Dermis microvascular lymphatic vessel endothelial cell (primary cell): ENCODE measurements around the gene SLC6A9. TPM values are rescaled to one million over a fixed set of nuclear protein-coding genes. Genes with fewer than 3 reads are reported as not detected.

ENCODE experiments used
- DNase-seq, 2 donors: peaks; one replicate each; pipeline versions ENCODE4 v3.0.0 to v3.0.0-alpha.2; 2010; ENCODE audit warnings: low read depth in 2 of 2
- total RNA-seq: library from RNA; depleted of rRNA; stranded (reverse); fragments of >200 nt; gene quantifications from 2 replicates; pipeline ENCODE4 v1.2.1, GENCODE V29; 2014

Gene SLC6A9
- total RNA-seq, 1 donor from 2014 or later: 0.13 TPM

DNA sequence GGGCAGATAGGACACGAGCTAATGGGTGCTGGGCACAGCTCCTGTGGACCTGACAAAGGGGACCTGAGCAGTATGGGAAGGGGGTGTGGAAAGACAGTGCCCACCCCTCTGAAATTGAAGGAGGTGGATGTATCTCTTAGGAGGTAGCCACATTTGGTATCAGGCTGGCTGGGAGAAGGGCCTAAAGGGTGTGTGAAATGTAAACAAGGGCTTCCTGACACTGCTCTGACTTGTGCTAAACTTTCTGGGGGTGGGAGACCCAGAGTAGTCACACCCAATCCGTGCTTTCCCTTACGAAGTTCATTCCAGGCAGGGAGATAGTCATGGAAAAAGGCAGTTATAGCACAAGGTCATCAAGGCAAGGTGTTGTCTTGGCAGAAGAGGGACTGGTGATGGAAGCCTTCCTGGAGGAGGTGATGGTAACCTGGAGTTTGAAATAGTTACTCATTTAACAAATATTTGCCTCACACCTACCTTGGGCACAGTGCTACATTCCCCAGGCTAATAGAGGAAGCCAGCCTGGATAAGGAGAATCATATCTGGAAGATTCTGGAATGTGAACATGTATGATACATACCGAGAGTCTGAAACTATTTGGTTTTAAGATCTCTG is 45.2 kb downstream of the SLC6A9 start:
- DNase-seq: no peak

DNA sequence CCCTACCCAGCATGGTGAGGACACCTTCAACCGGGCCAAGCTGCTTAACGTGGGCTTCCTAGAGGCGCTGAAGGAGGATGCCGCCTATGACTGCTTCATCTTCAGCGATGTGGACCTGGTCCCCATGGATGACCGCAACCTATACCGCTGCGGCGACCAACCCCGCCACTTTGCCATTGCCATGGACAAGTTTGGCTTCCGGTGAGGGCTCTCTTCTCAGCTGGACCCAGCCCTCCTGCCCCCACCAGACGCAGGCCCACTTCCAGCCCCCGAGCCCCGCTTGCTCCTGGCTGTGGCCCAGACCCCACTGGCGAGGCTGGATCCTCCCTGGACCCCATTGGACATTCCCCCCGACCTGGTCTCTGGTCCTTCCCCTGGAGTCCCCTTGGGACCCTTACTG is 46.4 kb downstream of the SLC6A9 start:
- DNase-seq: no peak

- no peak for DNase-seq
Observed at GRCh38 chr1:43983253-43983899, 47.9 kb downstream of the SLC6A9 start.

DNA sequence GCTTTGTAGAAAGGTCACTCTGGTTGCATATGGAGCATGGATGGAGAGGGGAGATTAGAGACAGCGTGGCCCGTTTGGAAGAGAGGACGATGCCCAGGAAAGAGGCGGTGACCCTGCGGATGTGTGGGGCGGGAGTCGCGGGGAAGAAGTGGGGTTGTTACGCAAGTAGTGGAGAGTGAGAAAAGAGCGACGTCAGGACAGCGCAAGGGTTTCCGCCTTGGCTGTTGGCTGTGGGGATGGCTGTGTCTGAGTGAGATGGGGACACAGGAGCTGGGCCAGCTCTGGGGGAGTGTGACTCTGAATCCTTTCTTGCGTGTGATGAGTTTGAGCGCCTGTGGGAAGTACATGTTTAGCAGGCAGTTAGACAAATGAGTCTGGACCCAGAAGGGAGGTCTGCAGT is 48.5 kb downstream of the SLC6A9 start:
- DNase-seq: no peak

DNA sequence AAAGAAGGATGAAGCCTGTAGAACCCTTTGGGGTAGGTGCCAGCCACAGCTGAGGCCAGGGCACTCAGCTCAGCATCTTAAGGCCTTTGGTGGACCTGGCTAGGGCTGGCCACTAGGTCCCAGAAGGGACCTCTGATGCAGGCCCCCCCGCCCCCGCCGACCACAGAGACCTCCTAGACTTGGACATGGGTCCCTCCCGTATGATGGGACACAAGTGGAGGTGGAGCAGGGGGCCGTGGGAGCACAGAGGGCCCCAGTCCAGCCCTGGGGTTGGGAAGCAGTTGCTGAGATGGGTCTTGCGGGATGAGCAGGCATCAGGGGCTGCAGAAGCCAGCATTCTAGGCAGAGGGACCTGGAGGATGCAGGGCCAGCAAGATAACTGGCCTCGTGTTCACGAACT is 49.0 kb downstream of the SLC6A9 start:
- DNase-seq: no peak

DNA sequence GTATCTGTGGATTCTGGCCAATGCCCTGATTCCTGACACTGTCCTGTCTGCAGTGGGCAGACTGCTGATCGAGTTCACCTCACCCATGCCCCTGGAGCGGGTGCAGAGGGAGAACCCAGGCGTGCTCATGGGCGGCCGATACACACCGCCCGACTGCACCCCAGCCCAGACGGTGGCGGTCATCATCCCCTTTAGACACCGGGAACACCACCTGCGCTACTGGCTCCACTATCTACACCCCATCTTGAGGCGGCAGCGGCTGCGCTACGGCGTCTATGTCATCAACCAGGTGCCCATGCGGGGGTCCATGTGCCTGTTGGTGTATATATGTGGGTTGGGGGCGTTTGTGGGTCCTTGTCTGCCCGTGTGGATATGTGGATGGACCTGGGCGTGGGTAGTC is 49.6 kb downstream of the SLC6A9 start:
- no peak for DNase-seq

DNA sequence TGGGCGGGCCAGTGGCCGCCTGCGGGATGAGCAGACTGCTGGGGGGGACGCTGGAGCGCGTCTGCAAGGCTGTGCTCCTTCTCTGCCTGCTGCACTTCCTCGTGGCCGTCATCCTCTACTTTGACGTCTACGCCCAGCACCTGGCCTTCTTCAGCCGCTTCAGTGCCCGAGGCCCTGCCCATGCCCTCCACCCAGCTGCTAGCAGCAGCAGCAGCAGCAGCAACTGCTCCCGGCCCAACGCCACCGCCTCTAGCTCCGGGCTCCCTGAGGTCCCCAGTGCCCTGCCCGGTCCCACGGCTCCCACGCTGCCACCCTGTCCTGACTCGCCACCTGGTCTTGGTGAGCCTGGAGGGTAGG is 50.1 kb downstream of the SLC6A9 start:
- no peak for DNase-seq

DNA sequence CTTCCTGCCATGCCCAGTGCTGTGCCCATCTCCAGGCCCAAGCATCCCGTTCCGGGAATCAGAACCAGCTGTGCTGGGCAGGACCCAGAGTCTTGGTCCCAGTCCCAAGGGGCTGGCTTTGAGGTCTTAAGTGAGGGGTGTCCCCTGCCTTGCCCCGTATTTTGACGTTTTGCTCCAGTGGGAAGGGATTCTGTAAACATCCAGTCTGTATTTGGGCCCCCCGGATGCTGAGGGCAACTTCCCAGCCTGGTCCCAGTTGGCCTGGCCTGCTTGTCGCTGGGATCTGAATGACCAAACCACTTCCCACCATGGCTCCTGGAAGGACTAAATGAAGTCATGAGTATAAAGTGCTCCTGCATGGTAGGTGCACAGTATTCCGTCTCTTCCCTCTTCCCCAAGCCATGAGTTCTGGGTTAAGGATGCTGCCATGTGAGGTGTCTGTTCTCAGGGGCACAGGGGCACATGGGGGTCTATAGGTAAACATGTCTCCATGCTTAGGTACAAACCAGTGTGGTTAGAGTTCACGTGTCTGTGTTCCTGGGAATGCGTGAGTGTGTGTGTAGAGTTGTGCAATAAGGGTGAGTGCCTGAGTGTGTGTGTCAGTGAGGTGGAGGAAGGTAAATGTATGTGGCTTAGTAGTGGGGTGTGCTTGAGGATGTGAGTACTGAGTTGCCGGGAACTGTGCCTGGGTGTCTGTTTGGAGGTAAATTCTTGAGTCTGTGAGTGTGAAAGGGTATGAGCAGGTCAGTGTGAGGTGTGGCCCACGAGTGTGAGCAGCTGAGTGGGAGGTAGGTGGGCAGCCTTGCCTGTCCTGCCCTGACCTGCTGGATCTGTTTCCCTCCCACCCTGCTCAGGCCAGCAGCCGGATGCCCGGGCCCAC is 50.8 kb downstream of the SLC6A9 start:
- DNase-seq: no peak

DNA sequence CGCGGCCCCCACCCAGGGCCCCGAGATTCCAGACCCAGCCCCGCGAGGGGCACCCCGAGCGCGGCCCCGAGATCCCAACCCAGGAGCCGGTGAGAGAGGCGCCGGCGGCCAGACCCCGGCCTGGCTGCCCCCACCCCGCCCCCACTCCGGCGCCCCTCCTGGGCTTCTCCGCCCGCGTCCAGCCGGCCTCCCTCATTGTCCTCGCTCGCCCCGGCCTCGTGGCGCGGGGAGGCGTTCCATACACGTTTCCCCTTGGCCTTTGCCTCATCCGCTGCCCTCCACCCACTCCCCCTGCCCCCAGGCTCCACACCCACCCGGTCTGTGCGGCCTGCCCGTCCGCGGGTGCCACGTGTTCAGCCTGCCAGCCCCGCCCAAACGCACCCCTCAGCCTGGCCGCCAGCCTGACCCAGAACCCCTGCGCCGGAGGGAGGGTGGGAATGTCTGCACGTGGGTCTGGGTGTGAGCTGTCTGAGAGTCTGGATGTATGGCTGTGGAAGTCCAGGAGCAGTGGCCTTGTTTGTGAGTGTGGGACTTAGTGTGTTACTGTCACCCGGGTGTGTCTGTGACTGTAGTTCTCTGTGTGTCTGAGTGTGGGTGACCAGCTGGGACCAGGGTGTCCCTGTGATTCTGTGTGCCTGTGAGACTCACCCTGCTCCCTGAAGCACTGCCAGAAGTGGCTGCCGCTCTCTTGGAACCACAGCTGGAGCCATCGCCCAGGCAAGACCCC is 51.6 kb downstream of the SLC6A9 start:
- peak in 1 of 2 donors; percentile 66 for DNase-seq

GRCh38 chr1:43979261-43979527 is 52.1 kb downstream of the SLC6A9 start:
- DNase-seq: no peak

- peak in 1 of 2 donors; percentile 46 for DNase-seq
Observed at GRCh38 chr1:43978551-43979260, 52.6 kb downstream of the SLC6A9 start, which contains the start of gene B4GALT2. Gene B4GALT2 (plus strand): TSS chr1:43979210. CDS start chr1:43981161, 1,951 bp downstream.

- no peak for DNase-seq
Observed at GRCh38 chr1:43978264-43978550, 53.1 kb downstream of the SLC6A9 start.

GRCh38 chr1:43977376-43978263 is 53.6 kb downstream of the SLC6A9 start:
- DNase-seq: no peak

- DNase-seq: no peak
Observed at GRCh38 chr1:43976890-43977289, 54.4 kb downstream of the SLC6A9 start.

DNA sequence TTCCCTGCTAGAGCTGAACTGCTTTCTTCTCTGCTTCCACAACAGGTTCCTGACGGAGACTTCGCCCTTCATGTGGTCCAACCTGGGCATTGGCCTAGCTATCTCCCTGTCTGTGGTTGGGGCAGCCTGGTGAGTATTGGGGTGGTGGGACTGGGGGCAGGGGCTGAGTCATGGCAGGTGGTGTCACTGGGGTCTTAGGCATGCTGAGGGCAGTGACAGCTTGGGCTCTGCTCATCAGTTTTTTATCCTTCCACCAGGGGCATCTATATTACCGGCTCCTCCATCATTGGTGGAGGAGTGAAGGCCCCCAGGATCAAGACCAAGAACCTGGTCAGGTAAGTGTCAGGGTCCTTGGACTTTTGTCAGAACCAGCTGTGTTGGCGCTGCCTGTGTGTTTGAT is 55.2 kb downstream of the SLC6A9 start:
- DNase-seq: no peak

DNA sequence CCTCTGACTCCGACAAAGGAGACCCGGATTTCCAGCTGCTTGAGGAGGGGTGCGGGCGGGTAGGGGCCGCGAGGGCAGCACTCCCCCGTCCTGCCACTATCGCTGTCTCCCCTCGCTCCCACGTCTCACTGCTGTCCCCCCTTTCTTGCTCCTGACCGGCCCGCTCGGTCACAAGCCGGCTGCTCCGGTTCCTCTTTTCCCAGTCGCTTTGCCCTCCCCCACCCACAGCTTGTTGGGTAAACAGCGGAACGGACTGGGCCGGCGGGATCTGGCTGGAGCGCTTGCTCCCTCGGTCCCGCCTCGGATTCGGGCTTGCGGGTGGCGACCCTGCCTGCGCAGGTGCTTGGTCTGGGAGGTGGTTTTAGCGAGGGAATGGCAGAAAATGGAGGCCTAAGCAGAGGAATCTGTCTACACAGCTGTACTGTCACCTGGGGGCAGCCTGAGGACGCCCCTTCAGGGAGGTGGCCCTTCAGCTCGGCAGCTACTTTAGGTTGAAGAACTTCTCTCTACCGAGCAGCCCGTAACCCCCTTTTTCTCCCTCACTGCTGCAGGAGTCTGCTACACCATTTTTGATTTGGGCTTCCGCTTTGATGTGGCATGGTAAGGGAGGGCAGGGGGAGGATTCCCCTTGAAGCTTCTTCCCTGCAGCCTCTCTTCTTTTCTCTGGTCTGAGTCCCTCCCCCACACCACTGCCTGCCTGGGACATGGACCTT is 55.9 kb downstream of the SLC6A9 start:
- peak in 1 of 2 donors; percentile 33 for DNase-seq

- peak; percentile 78 to 94 for DNase-seq
Observed at GRCh38 chr1:43974443-43975248, 56.6 kb downstream of the SLC6A9 start, which contains the start of gene ATP6V0B. Gene ATP6V0B (plus strand): TSS chr1:43974960. CDS start chr1:43975041, 81 bp downstream.

DNA sequence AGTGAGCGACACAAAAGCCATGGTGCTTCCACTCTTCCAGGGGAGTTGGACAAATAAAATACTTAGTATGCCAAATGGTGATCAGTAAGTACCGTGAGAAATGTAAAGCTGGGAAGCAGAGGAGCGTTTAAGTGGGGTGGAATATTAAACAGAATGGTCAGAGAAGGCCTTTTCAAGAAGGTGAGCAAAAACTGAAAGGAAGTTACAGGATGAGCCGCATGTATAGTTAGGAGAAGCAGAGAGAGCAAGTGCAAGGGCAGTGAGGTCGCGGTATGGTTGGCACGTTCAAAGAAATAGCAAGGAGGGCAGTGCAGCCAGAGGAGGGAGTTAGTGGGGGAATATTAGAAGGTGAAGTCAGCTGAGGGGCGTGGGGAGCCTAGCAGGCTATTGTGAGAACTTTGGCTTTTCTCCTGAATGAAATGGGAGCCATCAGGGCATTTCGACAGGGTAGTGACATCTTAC is 57.2 kb downstream of the SLC6A9 start:
- DNase-seq: no peak
